ENCODE measurements around the gene CDC14A.

DNA sequence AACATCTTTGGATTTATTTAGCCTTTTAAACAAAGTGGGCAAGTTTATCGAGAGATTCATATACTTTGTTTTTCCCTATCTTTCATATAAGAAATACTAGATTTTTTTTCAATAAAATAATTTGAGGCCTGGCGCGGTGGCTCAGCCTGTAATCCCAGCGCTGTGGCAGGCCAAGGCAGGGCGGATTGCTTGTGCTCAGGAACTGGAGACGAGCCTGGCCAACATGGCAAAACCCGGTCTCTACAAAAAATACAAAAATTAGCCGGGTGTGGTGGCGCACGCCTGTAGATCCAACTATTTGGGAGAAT is 1.6 kb upstream of the CDC14A start:
- no peak for TF ChIP-seq EGR1 (IDR thresholded peaks at IDR 0.05)
- no peak for TF ChIP-seq CEBPB (IDR thresholded peaks at IDR 0.05)
- no peak for TF ChIP-seq TEAD4 (IDR thresholded peaks at IDR 0.05)
- TF ChIP-seq EP300 (IDR thresholded peaks at IDR 0.05; ENCODE audit: borderline replicate concordance) = no peak
- TF ChIP-seq, protein P1, sequence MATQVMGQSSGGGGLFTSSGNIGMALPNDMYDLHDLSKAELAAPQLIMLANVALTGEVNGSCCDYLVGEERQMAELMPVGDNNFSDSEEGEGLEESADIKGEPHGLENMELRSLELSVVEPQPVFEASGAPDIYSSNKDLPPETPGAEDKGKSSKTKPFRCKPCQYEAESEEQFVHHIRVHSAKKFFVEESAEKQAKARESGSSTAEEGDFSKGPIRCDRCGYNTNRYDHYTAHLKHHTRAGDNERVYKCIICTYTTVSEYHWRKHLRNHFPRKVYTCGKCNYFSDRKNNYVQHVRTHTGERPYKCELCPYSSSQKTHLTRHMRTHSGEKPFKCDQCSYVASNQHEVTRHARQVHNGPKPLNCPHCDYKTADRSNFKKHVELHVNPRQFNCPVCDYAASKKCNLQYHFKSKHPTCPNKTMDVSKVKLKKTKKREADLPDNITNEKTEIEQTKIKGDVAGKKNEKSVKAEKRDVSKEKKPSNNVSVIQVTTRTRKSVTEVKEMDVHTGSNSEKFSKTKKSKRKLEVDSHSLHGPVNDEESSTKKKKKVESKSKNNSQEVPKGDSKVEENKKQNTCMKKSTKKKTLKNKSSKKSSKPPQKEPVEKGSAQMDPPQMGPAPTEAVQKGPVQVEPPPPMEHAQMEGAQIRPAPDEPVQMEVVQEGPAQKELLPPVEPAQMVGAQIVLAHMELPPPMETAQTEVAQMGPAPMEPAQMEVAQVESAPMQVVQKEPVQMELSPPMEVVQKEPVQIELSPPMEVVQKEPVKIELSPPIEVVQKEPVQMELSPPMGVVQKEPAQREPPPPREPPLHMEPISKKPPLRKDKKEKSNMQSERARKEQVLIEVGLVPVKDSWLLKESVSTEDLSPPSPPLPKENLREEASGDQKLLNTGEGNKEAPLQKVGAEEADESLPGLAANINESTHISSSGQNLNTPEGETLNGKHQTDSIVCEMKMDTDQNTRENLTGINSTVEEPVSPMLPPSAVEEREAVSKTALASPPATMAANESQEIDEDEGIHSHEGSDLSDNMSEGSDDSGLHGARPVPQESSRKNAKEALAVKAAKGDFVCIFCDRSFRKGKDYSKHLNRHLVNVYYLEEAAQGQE (IDR thresholded peaks at IDR 0.05; ENCODE audit: low read depth) = no peak
